Tibial nerve (tissue), 3 donors: ENCODE measurements around the gene AP3B1.

ENCODE experiments used
- POLR2A ChIP-seq, 2 donors: fragments of 450-650 bp; IDR thresholded peaks; one replicate each; pipeline ENCODE4 v1.6.1; 2017; ENCODE audit warnings: antibody characterized with exemption in 2 of 2, mild to moderate bottlenecking in 2 of 2, moderate library complexity in 2 of 2
- TF ChIP-seq, protein P1 (sequence below), 5 experiments: fragments of 200-600 bp in 3 of 5; fragments of 450-650 bp in 2 of 5; sonication (generic) in 3 of 5; IDR thresholded peaks; one replicate each; pipeline ENCODE4 v1.5.1; 2016 to 2019; ENCODE audit warnings: antibody characterized with exemption in 5 of 5, mild to moderate bottlenecking in 3 of 5, moderate library complexity in 2 of 5

DNA sequence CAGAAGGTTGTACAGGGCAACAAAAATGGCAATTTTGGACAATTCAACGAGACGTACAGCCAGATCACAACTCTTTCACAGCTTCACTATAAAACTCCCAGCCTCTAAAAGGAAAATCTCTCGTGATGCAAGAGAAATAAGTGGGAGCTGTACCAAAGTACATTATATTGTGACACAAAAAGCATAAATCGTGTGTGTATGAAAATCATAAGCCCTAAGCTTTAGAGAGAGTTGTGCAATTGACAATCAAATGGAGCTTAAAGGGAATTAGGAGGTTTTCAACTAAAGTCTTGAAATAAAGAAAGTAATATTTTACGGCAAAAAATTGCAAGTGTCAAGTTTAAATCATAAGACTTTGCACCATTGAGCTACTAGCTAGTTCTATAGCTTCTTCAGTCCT lies 323.6 kb downstream of the AP3B1 start:
- TF ChIP-seq POLR2A (IDR thresholded peaks at IDR 0.05): no peak
- TF ChIP-seq, protein P1, sequence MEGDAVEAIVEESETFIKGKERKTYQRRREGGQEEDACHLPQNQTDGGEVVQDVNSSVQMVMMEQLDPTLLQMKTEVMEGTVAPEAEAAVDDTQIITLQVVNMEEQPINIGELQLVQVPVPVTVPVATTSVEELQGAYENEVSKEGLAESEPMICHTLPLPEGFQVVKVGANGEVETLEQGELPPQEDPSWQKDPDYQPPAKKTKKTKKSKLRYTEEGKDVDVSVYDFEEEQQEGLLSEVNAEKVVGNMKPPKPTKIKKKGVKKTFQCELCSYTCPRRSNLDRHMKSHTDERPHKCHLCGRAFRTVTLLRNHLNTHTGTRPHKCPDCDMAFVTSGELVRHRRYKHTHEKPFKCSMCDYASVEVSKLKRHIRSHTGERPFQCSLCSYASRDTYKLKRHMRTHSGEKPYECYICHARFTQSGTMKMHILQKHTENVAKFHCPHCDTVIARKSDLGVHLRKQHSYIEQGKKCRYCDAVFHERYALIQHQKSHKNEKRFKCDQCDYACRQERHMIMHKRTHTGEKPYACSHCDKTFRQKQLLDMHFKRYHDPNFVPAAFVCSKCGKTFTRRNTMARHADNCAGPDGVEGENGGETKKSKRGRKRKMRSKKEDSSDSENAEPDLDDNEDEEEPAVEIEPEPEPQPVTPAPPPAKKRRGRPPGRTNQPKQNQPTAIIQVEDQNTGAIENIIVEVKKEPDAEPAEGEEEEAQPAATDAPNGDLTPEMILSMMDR (IDR thresholded peaks at IDR 0.05): no peak
